Smooth muscle cell (in vitro differentiated cells): ENCODE data around the gene EPHA2. TPM values are rescaled to one million over a fixed set of nuclear protein-coding genes. Genes with fewer than 3 reads are reported as not detected.

Experiments
- DNase-seq: peaks from one replicate; lab custom pipeline; 2025; ENCODE audit not compliant: unreplicated experiment; lab: John Stamatoyannopoulos, UW
- H2AFZ ChIP-seq: fragments of 200-600 bp; sonication (generic); 2 replicates; pipeline ENCODE4 v1.6.0; 2016; ENCODE audit warnings: antibody characterized with exemption, low read depth, mild to moderate bottlenecking
- H3F3A ChIP-seq: fragments of 200-600 bp; sonication (generic); 2 replicates; pipeline ENCODE4 v1.6.0; 2017; ENCODE audit warnings: antibody characterized with exemption, low read depth
- H3K27ac ChIP-seq: fragments of 200-600 bp; sonication (generic); 2 replicates; pipeline ENCODE4 v1.5.1; 2016; ENCODE audit warnings: low read depth, mild to moderate bottlenecking
- H3K27me3 ChIP-seq: fragments of 200-600 bp; sonication (generic); 2 replicates; pipeline ENCODE4 v1.6.1; 2016; ENCODE audit warnings: low read depth, mild to moderate bottlenecking
- H3K36me3 ChIP-seq: fragments of 200-600 bp; sonication (generic); 2 replicates; pipeline ENCODE4 v1.5.1; 2016; ENCODE audit warnings: low read depth
- H3K4me1 ChIP-seq: fragments of 200-600 bp; sonication (generic); 2 replicates; pipeline ENCODE4 v1.5.1; 2016; ENCODE audit warnings: low read depth
- H3K4me2 ChIP-seq: fragments of 200-600 bp; sonication (generic); 2 replicates; pipeline ENCODE4 v1.6.0; 2016; ENCODE audit warnings: mild to moderate bottlenecking
- H3K4me3 ChIP-seq: fragments of 200-600 bp; sonication (generic); 2 replicates; pipeline ENCODE4 v1.5.1; 2016; ENCODE audit warnings: mild to moderate bottlenecking
- H3K79me2 ChIP-seq: fragments of 200-600 bp; sonication (generic); 2 replicates; pipeline ENCODE4 v1.6.0; 2016; ENCODE audit warnings: low read depth, mild to moderate bottlenecking
- H3K9ac ChIP-seq: fragments of 200-600 bp; sonication (generic); 2 replicates; pipeline ENCODE4 v1.6.0; 2016; ENCODE audit warnings: low read depth
- H3K9me3 ChIP-seq: fragments of 200-600 bp; sonication (generic); replicated peaks from 2 replicates; pipeline ENCODE4 v1.5.1; 2016; ENCODE audit warnings: low read depth
- H4K20me1 ChIP-seq: fragments of 200-600 bp; sonication (generic); 2 replicates; pipeline ENCODE4 v1.6.0; 2016; ENCODE audit warnings: low read depth
- CTCF ChIP-seq: fragments of 200-600 bp; sonication (generic); IDR thresholded peaks from 2 replicates; pipeline ENCODE4 v1.5.1; 2017; ENCODE audit warnings: borderline replicate concordance, mild to moderate bottlenecking, antibody characterized with exemption; ENCODE audit not compliant: insufficient read depth, poor library complexity, severe bottlenecking
- WGBS: methylation state at CpG from one replicate; pipeline ENCODE4 v1.1.7; 2016; ENCODE audit warnings: low lambda C conversion rate; 5-methylcytosine and 5-hydroxymethylcytosine counted together
- polyA plus RNA-seq: library from polyadenylated mRNA; unstranded; fragments of >200 nt; fragmentation: Nextera tagmentation; extraction: Ambion mirVana; gene quantifications from 2 replicates; pipeline ENCODE4 v1.2.1, GENCODE V29; 2016
- total RNA-seq: library from RNA; depleted of rRNA; stranded (reverse); fragments of >200 nt; gene quantifications from 2 replicates; pipeline ENCODE4 v1.2.3, GENCODE V29; 2014

The EPHA2 gene
- total and polyA plus RNA-seq, 2 experiments from 2014 or later = 27.3 to 34.8 TPM

- H2AFZ ChIP-seq = no peak overlapping the region
- no peaks in the 10 kb centered on the region for H3K27me3 ChIP-seq
- no peak overlapping the region for H3K9ac ChIP-seq
- no peak for TF ChIP-seq CTCF
- H3F3A ChIP-seq = peaks cover 17% of the 10 kb centered on the region
- no peaks in the 10 kb centered on the region for H3K9me3 ChIP-seq
- H3K27ac ChIP-seq = peak overlapping the region; percentile 9
- WGBS = 70% methylated on average over 19 of the region's 19 CpGs
- no peak overlapping the region for H3K4me3 ChIP-seq
- no peak for DNase-seq
- H3K4me2 ChIP-seq = no peak overlapping the region
- H3K36me3 ChIP-seq = no peaks in the 10 kb centered on the region
- H3K4me1 ChIP-seq = peaks cover 31% of the 10 kb centered on the region
- H3K79me2 ChIP-seq = no peaks in the 10 kb centered on the region
- no peaks in the 10 kb centered on the region for H4K20me1 ChIP-seq
These were observed 23.0 kb upstream of the EPHA2 start for GRCh38 chr1:16178596-16179497.

DNA sequence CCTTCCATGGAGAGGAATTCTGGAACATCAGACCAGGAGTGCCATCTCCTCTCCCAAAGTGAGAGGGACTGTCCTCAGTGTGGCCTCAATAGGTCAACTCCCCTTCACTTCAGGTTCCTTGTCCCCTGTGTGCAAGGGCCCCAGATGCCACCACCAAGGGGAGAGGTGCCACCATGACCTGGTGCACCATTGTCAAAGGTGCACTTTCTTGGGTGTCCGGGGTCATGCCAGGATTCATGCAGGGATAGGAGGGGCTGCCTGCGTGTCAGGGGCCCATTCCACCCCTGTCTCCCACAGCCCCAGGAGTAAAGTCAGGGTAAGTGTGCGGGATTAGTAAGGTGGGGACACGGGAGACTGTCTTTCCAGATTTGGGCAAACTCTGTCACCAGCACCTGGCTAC, 21.4 kb upstream of the EPHA2 start:
- no peak for TF ChIP-seq CTCF
- H3K4me1 ChIP-seq = peaks cover 39% of the 10 kb centered on the region

GRCh38 chr1:16176653-16177052, 20.8 kb upstream of the EPHA2 start:
- Histone ChIP-seq H3K9ac (peak overlapping the region; percentile 37), H3K27me3 (no peaks in the 10 kb centered on the region), H3K4me1 (peaks cover 38% of the 10 kb centered on the region), H4K20me1 (no peaks in the 10 kb centered on the region), H3K4me2 (peak overlapping the region; percentile 46), H2AFZ (no peak overlapping the region), H3K4me3 (no peak overlapping the region), H3F3A (peaks cover 17% of the 10 kb centered on the region), H3K36me3 (no peaks in the 10 kb centered on the region), H3K9me3 (no peaks in the 10 kb centered on the region), H3K27ac (peak overlapping the region; percentile 94), H3K79me2 (no peaks in the 10 kb centered on the region)
- no peak for TF ChIP-seq CTCF
- WGBS = 88% methylated on average over 7 of the region's 7 CpGs
- DNase-seq = no peak

More for the DNA sequence above, 21.4 kb upstream of the EPHA2 start:
- no peaks in the 10 kb centered on the region for H4K20me1 ChIP-seq
- peaks cover 17% of the 10 kb centered on the region for H3F3A ChIP-seq
- no peak overlapping the region for H3K4me3 ChIP-seq
- H3K79me2 ChIP-seq = no peaks in the 10 kb centered on the region
- H3K9ac ChIP-seq = no peak overlapping the region
- 99% methylated on average over 4 of the region's 4 CpGs for WGBS
- no peak overlapping the region for H3K4me2 ChIP-seq
- no peak overlapping the region for H2AFZ ChIP-seq
- H3K27me3 ChIP-seq = no peaks in the 10 kb centered on the region
- H3K9me3 ChIP-seq = no peaks in the 10 kb centered on the region
- H3K36me3 ChIP-seq = no peaks in the 10 kb centered on the region
- DNase-seq = no peak
- no peak overlapping the region for H3K27ac ChIP-seq
